Calu3 (cell line): ENCODE measurements around the gene CCDC190. TPM values are rescaled to one million over a fixed set of nuclear protein-coding genes. Genes with fewer than 3 reads are reported as not detected.

Experiments used
- BruUV-seq: library from RNA; stranded (reverse); fragments of 400-500 nt; replicated peaks from 2 replicates; lab custom pipeline; 2021; lab: Mats Ljungman, UMichigan
- CTCF ChIA-PET: fragments of 300-600 bp; sonication (Branson Sonifier 250); formaldehyde crosslinking; loops from one replicate; lab custom pipeline; 2022; ENCODE audit warnings: antibody characterized with exemption; lab: Charles Lee
- DNase-seq: peaks from one replicate; pipeline ENCODE4 v3.0.0; 2022
- H3K27ac Mint-ChIP-seq: one replicate; pipeline ENCODE4 v1.8.0; 2022; ENCODE audit warnings: mixed read lengths; ENCODE audit not compliant: unreplicated experiment
- H3K27me3 Mint-ChIP-seq: one replicate; pipeline ENCODE4 v1.8.0; 2022; ENCODE audit warnings: mixed read lengths; ENCODE audit not compliant: unreplicated experiment
- H3K36me3 Mint-ChIP-seq: one replicate; pipeline ENCODE4 v1.8.0; 2022; ENCODE audit warnings: mild to moderate bottlenecking, moderate library complexity, mixed read lengths; ENCODE audit not compliant: insufficient read depth, unreplicated experiment
- H3K4me1 Mint-ChIP-seq: one replicate; pipeline ENCODE4 v1.8.0; 2022; ENCODE audit warnings: mild to moderate bottlenecking, low read depth, mixed read lengths; ENCODE audit not compliant: unreplicated experiment
- H3K4me3 Mint-ChIP-seq: one replicate; pipeline ENCODE4 v1.8.0; 2022; ENCODE audit warnings: mild to moderate bottlenecking, low read depth, moderate library complexity, mixed read lengths; ENCODE audit not compliant: unreplicated experiment
- H3K9me3 Mint-ChIP-seq: one replicate; pipeline ENCODE4 v1.8.0; 2022; ENCODE audit warnings: low read depth, mixed read lengths; ENCODE audit not compliant: unreplicated experiment
- CTCF ChIP-seq: fragments of 200-600 bp; IDR thresholded peaks from one replicate; pipeline ENCODE4 v1.8.0; 2022; ENCODE audit warnings: antibody characterized with exemption; ENCODE audit not compliant: unreplicated experiment
- intact Hi-C: fragments of 100-400 bp; cut with micrococcal nuclease; formaldehyde crosslinking; loops from one replicate; pipeline ENCODE4 v1.10.0; 2022; ENCODE audit not compliant: unreplicated experiment
- total RNA-seq: library from RNA; stranded (reverse); gene quantifications from 2 replicates; pipeline ENCODE4 v1.2.3, GENCODE V29; 2022

The CCDC190 gene
- total RNA-seq, 1 experiment from 2014 or later: not detected

- peak; percentile 87 for TF ChIP-seq CTCF
- H3K4me3 Mint-ChIP-seq: no peak overlapping the region
- H3K27ac Mint-ChIP-seq: no peak overlapping the region
- no peaks in the 10 kb centered on the region for H3K36me3 Mint-ChIP-seq
- CTCF ChIA-PET: interaction anchor here (1.1 to 1.8 kb wide), 4 partner anchors 27 to 438 kb away, joined by 3 to 29 read pairs (median 6); partner anchors contain the start of gene RGS4
- peak; percentile 78 for DNase-seq
- no TSS peak for BruUV-seq
- H3K4me1 Mint-ChIP-seq: peaks cover 7% of the 10 kb centered on the region
- no peaks in the 10 kb centered on the region for H3K9me3 Mint-ChIP-seq
- peaks cover 11% of the 10 kb centered on the region for H3K27me3 Mint-ChIP-seq
- intact Hi-C loops: loop anchor here (1.0 to 10.0 kb wide), 4 partner anchors 107 to 437 kb away; partner anchors contain the start of gene RGS4
Measured at GRCh38 chr1:162878000-162878596, 17.1 kb upstream of the CCDC190 start.

DNA sequence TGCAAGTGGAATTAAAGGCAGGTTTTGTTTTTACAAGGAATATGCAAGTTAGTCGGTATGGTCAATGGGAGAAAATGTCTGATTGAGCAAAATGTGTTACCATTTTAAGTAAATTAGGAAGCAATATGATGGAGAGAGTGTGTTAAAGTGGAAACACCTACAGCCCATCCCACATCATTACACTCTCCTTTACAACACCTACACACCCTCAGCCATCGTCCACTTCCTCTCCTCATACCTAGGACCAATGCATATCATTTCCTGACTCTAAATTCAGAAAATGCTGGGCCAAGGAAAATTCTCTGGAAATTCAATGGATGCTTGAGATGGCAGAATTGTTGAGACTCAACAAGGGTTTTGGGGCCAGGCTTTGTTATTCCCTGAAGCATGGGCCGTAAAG is 16.4 kb upstream of the CCDC190 start:
- H3K36me3 Mint-ChIP-seq: no peaks in the 10 kb centered on the region
- BruUV-seq: no TSS peak
- no peak for DNase-seq
- H3K27me3 Mint-ChIP-seq: peaks cover 11% of the 10 kb centered on the region
- no peaks in the 10 kb centered on the region for H3K9me3 Mint-ChIP-seq
- TF ChIP-seq CTCF: no peak
- H3K27ac Mint-ChIP-seq: no peak overlapping the region
- CTCF ChIA-PET: interaction anchor here (1.1 to 1.8 kb wide), 3 partner anchors 28 to 438 kb away, joined by 5 to 29 read pairs (median 7); partner anchors contain the start of gene RGS4
- no peak overlapping the region for H3K4me3 Mint-ChIP-seq
- H3K4me1 Mint-ChIP-seq: peaks cover 12% of the 10 kb centered on the region
- intact Hi-C loops: loop anchor here (10.0 kb wide), 1 partner anchor 107 kb away; no protein-coding TSS in a partner anchor

DNA sequence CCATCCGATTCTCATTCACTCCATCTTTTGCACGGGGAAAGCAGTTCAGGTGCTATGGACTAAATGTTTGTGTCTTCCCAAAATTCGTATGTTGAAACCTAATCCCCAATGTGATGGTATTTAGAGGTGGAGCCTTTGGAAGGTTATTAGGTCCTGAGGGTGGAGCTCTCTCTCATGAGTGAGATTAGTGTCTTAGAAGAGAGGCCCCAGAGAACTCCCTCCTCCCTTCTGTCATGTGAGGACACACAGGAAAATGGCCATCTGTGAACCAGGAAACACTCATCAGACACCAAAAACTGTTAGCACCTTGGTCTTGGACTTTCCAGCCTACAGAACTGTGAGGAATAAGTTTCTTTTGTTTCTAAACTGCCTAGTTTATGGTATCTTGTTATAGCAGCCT is 15.8 kb upstream of the CCDC190 start:
- CTCF ChIA-PET: no interaction called here
- TF ChIP-seq CTCF: no peak

GRCh38 chr1:162873671-162874666 is 13.0 kb upstream of the CCDC190 start:
- Mint-ChIP-seq H3K9me3 (peaks cover 13% of the 10 kb centered on the region), H3K27me3 (peaks cover 11% of the 10 kb centered on the region), H3K4me3 (no peak overlapping the region), H3K4me1 (peaks cover 12% of the 10 kb centered on the region), H3K36me3 (no peaks in the 10 kb centered on the region), H3K27ac (peak overlapping the region; percentile 24)
- BruUV-seq: no TSS peak
- intact Hi-C loops: loop anchor here (1.0 to 10.0 kb wide), 2 partner anchors 20 to 111 kb away; no protein-coding TSS in a partner anchor
- TF ChIP-seq CTCF: no peak
- CTCF ChIA-PET: interaction anchor here (0.8 to 1.5 kb wide), 4 partner anchors 20 to 442 kb away, joined by 3 to 8 read pairs (median 4); partner anchors contain the start of gene RGS4
- peak; percentile 16 for DNase-seq

More for the DNA sequence above, 15.8 kb upstream of the CCDC190 start:
- no TSS peak for BruUV-seq
- no peak for DNase-seq
- Mint-ChIP-seq H3K27ac (no peak overlapping the region), H3K4me3 (no peak overlapping the region), H3K4me1 (peaks cover 12% of the 10 kb centered on the region), H3K27me3 (peaks cover 11% of the 10 kb centered on the region), H3K36me3 (no peaks in the 10 kb centered on the region), H3K9me3 (peaks cover 2% of the 10 kb centered on the region)
- intact Hi-C loops: loop anchor here (10.0 kb wide), 1 partner anchor 108 kb away; no protein-coding TSS in a partner anchor
